CD4-positive, alpha-beta T cell treated with Interferon gamma for 1 hour (primary cell): ENCODE data around the gene HEATR1.
A peak's percentile ranks its signal among the peaks of the same experiment; 100 is the strongest.

Experiments used
- DNase-seq: peaks from one replicate; pipeline ENCODE4 v3.0.0-alpha.2; 2020

The HEATR1 gene

GRCh38 chr1:236540813-236541465, 63.4 kb downstream of the HEATR1 start:
- no peak for DNase-seq

- no peak for DNase-seq
These were observed 67.8 kb downstream of the HEATR1 start for GRCh38 chr1:236536540-236536939.

- DNase-seq: no peak
These were observed 68.6 kb downstream of the HEATR1 start for GRCh38 chr1:236535662-236536161.

- DNase-seq: no peak
These were observed 69.1 kb downstream of the HEATR1 start for GRCh38 chr1:236535190-236535589.

- DNase-seq: no peak
These were observed 70.1 kb downstream of the HEATR1 start for GRCh38 chr1:236534151-236534651.

- DNase-seq: no peak
These were observed 71.5 kb downstream of the HEATR1 start for GRCh38 chr1:236532850-236533249.

GRCh38 chr1:236530959-236531358, 73.4 kb downstream of the HEATR1 start:
- no peak for DNase-seq

GRCh38 chr1:236530286-236530685, 74.0 kb downstream of the HEATR1 start:
- no peak for DNase-seq

- DNase-seq: no peak
These were observed 78.2 kb downstream of the HEATR1 start for GRCh38 chr1:236526079-236526478.

GRCh38 chr1:236524895-236525184, 79.5 kb downstream of the HEATR1 start:
- no peak for DNase-seq

- peak; percentile 71 for DNase-seq
These were observed 80.0 kb downstream of the HEATR1 start for GRCh38 chr1:236524142-236524894.

GRCh38 chr1:236523704-236524141, 80.6 kb downstream of the HEATR1 start, which contains the start of gene LGALS8:
LGALS8 (plus strand) TSS chr1:236523982; CDS start chr1:236526071, 2,089 bp downstream.
- peak; percentile 83 for DNase-seq

GRCh38 chr1:236522937-236523703, 81.2 kb downstream of the HEATR1 start:
- DNase-seq: no peak

GRCh38 chr1:236520445-236521005, 83.8 kb downstream of the HEATR1 start:
- no peak for DNase-seq

GRCh38 chr1:236518322-236518721, 86.0 kb downstream of the HEATR1 start:
- no peak for DNase-seq

- no peak for DNase-seq
These were observed 87.2 kb downstream of the HEATR1 start for GRCh38 chr1:236516929-236517704.

GRCh38 chr1:236515443-236515958, 88.8 kb downstream of the HEATR1 start:
- no peak for DNase-seq

GRCh38 chr1:236514703-236515442, 89.4 kb downstream of the HEATR1 start:
- DNase-seq: no peak

- no peak for DNase-seq
These were observed 92.4 kb downstream of the HEATR1 start for GRCh38 chr1:236511735-236512418.

- DNase-seq: no peak
These were observed 94.5 kb downstream of the HEATR1 start for GRCh38 chr1:236509647-236510401.
